Measurements from ENCODE around the gene RAB20.

RAB20 gene

DNA sequence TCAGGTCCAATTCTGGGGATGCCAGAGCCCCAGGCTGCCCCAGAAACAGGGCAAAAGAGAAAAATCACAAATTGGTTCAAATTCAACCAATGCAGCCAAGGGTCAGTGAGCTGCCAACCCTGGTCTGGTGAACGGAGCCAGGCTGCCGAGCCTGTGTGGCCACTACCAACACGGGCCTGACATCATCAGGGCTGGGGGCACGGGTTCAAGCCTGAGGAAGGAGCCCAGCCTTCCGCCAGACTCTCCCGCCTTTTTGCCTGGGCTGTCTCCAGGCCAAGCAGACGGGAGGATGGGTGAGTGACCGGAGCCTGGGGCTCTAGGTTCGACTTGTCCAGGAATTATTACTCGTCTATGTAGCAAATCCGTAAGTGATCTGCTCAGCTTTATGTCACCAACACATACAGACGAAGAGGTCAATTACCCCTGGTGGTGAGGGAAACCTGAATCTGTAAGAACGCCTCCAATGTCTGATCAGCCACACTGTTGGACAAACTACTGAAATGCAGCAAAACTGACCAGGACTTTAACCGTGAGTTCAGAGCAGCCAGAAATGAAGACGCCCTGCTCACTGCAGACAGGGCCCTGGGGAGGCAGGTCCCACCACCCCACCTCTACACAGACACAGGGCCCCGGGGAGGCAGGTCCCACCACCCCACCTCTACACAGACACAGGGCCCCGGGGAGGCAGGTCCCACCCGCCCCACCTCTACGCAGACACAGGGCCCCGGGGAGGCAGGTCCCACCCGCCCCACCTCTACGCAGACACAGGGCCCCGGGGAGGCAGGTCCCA, 31.8 kb downstream of the RAB20 start:
- DNase-seq (ENCODE audit: low spot score), result no peak

DNA sequence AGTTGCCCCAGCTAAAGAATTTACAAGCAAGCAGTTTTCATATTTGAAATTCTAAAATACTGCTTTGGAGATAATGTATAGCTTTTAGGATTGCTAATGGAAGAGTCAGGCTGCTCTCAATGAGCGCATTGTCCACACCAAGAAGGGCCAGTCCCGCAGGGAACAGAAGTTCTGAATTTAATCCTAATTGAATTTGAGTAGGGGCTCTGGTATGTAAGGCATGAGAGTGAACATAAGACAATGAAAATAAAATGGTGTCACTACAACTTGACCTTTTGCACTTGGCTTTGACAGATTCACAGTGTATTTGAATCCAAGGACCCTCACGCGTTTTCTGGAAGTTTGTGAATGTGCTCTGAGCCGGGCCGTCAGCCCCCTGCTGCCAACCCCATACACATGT, 32.6 kb downstream of the RAB20 start:
- no peak for DNase-seq (ENCODE audit: low spot score)

DNA sequence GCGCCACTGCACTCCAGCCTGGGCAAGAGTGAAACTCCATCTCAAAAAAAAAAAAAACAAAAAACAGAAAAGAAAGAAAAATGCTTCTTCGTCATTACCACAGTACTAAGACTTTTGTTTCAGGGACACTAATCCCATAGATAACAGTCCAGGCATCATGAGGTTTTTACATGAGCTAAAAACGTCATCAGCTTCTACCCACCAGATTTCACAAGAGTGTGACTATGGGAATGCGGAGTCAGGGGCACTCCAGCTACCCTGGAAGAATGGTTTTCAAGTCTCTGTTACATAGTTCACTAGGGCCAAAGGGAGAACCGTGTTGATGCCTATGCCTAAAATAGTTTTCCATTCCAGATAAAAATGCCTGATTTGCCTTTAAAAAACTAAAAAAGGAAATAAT, 33.2 kb downstream of the RAB20 start:
- no peak for DNase-seq (ENCODE audit: low spot score)

DNA sequence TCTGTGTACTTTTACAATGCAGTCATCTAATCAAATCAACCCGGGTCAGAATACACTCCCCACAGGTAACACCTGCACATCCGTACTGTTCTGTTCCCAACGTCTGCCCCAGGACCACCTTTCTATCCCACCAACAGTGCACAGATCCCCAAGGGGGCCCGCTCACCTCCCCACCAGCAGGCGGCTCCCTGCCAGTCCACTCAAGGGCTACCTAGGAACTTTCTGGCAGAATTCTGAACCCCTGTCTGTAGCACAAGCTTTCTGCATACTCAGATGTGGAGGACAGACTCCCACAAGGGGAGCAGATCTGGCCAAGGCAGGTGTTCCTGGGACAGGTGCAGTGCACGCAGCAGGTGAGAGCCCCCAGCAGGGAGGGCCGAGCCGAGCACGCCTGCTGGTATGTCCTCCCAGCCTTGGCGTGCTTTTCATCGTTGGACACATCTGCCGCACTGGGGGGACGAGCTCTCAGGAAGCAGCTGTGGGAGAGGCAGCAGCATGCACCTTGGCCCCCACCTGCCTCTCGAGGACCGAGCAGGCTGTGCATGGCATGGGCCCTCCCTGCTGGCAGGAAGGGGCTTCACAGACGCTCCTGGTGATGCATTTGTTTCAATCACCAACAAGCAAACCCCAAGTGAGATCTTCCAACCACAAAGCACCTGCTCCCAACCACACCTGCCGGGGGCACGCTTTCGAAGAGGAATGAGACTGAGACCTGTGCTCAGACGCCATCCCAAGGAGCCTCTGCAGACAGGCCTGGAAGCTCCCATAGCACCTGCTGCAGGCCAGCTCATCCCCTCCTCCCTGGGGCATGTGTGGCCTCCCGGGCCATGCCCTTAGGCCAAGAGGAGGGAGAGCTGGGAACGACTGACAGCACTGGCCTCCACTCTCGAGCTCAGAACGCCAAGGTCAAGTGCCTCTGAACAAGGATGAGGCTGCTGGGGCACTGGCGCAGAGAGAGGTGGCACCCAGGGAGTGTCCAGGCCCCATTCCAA, 35.9 kb downstream of the RAB20 start:
- no peak for DNase-seq (ENCODE audit: low spot score)

DNA sequence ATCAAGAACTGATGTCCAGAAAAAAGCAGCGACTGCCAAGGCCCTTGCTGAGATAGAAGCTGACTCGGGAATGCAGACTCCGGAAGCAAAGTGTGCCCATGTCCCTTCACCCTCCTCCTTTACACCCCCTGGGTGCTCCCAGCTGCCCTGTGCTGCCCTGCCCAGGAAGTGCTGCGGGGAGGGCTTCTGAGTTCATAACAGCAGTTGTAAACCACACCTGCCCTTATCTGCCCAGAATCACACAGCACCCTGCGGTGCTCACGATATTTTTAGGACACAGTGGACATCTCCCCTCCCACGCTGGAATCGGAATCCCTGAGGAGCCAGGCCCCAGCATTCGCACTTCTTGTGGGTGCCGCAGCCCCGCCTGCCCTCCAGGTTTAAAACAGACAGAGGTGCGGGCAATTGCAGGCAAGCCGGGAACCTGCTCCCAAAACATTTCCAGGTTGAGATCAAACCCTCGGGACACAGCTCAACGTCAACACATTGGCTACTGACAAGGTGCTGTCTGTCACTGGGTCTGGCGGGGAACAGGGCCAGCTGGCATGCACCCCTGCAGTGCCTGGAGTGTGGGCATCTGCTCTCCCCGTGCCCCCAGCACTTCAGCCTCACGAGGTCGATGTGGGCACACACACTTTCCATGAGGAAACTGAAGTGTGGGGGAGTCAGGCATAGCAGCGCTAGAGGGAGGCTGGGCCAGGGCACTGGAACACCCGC, 36.8 kb downstream of the RAB20 start:
- no peak for DNase-seq (ENCODE audit: low spot score)

DNA sequence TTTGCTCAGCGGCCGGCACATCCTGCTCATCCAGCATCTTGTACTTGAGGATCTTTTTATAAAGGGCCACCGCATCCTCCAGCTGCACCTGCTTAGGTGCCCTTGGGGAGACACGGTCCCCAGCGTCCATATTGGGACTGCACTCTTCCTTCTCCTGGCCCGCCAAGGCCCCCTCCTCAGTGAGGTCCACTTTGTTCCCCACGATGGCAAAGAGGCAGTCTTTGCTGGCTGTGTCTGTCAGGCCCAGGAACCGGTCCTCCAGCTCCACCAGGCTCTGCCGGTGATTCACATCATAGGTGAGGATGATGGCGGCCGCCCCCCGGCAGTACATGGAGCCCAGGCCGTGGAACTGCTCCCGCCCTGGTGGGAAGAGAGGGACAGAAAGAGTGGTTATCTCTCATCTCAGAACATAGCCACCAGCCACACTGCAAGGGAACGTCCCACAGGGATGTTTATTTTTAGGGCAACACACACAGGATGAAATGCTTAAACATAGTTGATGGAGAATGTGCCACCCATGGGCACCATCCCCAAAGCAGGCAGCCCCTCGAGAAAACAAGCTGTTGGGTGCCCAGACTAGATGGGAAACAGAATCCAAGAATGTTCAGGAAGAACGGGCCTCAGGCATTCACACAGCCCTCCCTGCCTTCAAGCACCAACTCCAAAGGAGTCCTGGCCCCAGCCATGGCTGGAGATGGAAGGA, 37.5 kb downstream of the RAB20 start:
- no peak for DNase-seq (ENCODE audit: low spot score)

DNA sequence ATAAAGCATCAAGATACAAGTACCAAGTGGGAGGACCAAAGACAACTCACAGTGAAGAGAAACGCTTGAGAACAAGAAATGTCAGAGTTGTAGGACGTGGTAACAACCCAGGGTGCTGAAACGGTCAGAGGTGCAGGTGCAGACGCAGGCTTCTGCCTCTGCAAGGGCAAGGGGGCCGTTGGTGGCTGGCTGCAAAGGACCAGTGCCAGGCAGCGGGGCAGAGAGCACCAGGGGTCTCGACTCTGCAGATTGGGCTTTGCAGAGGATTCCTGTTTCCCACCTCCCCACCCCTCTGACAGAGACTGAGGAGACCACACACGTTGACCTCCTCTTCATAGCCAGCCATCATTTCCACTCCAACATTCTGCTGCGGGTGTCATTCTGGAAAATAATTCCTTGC, 38.3 kb downstream of the RAB20 start:
- DNase-seq (ENCODE audit: low spot score), result no peak

DNA sequence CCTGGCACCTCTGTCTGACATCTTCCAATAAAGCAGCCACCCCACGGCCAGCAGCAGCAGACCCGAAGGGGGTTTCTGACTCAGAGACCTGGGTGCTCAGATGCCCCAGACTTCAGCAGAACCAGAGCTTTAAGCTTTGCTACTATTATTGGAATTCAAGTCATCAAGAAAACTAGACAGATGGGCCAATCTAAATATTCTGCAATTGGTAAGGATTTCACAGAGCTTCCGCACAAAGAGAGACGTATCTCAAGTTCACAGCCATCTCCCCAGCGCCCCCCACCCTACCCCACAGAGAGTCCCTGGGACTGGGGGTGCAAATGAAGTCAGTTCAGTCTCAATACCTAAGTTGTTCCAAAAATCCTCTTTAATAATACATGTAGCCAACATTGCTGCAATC, 38.8 kb downstream of the RAB20 start:
- DNase-seq (ENCODE audit: low spot score), result no peak

DNA sequence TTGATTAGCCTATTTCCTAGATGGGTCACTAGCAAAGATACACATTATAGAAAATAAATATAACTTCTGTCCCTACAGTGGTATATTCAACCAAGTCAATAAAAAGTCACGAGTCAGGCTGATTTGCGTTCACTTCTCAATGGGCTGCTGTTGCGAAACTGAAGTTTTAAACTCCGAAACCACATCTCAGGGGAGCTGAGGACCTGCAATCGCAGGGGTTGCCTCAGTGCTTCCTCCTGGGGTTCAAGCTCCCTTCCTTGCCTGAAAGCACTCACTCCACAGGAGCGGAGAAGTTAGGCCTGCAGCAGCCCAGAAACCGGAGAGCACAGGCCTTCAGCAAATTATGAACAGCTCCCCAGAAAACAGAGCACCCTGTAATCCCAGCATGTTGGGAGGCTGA, 39.6 kb downstream of the RAB20 start:
- no peak for DNase-seq (ENCODE audit: low spot score)

DNA sequence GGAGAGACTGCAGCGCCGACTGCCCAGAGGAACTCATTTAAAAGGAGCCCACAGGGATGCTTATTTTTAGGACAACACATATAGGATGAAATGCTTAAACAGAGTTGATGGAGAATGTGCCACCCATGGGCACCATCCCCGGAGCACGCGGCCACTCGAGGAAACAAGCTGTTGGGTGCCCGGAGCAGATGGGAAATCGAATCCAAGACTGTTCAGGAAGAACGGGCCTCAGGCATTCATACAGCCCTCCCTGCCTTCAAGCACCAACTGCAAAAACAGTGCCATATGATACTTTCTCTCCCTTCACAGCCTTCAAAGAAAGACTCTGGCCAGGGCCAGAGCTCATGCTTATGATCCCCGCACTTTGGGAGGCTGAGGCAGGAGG, 40.2 kb downstream of the RAB20 start:
- no peak for DNase-seq (ENCODE audit: low spot score)

DNA sequence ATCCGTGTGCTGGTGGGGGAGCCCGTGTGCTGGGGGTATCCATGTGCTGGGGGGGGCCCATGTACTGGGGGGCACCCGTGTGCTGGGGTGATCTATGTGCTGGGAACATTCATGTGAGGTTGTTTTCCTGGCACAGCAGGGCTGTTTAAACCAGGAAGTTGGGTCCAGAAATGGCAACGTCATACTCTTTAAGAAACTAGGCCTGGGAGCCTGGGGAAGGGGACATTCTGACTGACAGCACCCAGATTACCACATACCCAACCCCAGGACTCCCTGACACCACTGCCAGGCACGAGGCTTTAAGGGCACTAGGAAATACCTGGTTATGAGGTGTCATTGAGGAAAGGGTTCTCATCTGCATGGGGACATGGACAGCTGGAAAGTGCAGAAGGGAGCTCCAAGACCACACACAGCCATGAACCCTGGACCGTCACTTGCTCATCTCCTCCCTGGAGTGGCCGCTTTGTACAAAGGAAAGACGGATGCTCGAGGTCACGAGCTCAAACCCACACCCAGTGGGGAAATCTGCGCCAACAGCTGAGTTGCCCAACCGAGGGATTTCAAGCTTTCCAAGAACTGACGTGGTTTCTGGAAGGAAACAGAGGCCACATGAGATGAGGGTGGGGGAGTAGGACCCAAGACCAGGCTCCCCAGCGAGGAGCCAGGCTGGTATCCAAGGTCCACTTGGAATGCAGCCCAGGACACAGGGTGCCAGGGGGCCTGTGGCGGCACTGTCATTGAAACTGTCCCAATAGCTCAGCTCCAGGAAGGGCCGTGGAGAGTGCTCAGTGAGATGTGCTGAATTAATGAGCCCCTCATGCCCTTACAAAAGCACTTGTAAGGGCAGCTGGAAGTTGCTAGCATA, 40.9 kb downstream of the RAB20 start:
- peak; percentile 89 for DNase-seq (ENCODE audit: low spot score)

DNA sequence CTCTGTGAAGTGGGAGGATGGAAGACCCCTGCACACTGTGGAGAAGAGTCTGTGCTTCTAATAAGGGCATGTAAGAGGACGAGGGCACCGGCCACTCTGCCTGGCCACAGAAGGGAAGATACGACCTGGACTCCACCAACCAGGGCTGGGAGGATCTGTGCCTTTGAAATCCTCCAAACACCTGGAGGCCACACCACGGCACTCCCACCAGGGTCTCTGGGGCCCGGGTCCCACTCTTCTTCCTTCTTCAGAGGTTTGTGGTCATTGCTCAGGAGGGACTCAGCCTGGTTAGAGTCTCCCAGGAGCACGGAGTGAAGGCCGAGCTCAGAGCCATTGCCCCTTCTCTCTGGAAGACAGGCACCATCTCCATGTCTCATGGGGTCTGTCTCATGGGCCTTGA, 42.0 kb downstream of the RAB20 start:
- no peak for DNase-seq (ENCODE audit: low spot score)

DNA sequence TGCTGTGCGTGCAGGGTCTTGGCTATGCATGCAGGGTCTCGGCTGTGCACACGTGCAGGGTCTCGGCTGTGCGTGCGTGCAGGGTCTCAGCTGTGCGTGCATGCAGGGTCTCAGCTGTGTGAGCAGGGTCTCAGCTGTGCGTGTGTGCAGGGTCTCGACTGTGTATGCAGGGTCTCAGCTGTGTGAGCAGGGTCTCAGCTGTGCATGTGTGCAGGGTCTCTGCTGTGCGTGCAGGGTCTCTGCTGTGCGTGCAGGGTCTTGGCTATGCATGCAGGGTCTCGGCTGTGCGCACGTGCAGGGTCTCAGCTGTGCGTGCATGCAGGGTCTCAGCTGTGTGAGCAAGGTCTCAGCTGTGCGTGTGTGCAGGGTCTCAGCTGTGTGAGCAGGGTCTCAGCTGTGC, 42.5 kb downstream of the RAB20 start:
- no peak for DNase-seq (ENCODE audit: low spot score)

DNA sequence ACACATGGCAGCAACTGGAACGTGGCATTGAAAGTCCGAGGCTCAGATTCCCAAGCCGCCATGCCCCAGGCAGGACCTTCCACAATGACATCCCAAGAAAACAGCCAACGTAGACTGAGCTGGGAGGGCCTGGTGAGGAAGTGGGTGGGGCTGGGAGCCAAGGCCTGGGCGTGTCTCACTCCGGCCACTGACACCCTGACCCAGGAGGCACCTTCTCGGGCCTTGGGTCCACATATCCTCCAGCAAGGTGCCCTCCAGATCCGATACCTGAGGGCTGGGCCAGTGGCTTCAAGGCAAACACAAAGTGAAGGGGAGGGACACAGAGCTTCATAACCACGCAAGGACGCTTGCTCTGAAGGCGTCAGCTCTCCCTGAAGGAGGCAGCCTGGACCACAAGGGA, 43.0 kb downstream of the RAB20 start:
- no peak for DNase-seq (ENCODE audit: low spot score)

DNA sequence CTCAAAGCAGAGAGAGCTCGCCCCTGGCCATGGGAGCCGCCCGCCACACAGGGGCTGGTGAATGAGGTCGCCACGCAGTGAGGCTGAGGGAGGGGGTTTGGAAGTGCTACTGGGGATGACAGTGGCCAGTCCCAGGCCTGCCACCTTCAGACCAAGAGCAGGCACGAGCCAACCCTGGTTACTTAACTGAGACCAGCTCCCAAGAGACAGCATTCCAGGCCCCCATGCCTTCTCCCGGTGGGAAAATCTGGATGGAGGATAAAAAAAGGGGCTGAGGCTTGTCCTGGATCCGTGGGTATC, 43.3 kb downstream of the RAB20 start:
- no peak for DNase-seq (ENCODE audit: low spot score)

DNA sequence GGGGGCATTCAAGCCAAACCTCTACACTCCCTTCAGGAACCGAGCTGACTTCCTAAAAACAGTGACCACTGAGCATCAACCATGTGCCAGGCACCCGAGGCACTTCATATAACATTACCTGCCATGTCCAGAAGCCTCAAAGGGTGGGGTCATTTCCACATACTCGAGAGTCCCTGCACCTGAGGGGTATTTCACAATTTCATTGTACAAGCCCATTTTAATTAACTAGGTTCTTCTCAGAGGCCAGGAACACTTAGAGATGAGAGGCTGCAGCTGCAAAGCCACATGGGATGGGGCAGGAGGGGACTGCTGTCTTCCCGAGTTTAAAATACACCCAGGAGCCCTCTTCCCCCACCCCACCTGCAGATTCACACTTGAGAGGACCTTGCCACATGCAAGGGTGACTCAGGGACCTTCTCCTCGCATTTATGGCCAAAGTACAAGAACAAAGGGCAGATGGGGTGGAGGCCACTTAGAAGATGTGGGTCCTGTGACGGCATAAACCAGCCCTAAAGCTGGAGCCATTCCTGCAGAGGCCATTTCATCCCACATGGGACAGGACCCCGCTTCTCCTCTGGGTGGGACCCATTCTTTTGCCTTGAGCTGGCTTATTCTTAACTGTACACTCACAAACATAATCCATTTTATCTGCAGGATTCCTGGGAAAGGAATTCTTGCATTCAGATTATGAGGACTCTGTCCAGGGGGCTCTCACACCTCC, 43.9 kb downstream of the RAB20 start:
- DNase-seq (ENCODE audit: low spot score), result no peak

DNA sequence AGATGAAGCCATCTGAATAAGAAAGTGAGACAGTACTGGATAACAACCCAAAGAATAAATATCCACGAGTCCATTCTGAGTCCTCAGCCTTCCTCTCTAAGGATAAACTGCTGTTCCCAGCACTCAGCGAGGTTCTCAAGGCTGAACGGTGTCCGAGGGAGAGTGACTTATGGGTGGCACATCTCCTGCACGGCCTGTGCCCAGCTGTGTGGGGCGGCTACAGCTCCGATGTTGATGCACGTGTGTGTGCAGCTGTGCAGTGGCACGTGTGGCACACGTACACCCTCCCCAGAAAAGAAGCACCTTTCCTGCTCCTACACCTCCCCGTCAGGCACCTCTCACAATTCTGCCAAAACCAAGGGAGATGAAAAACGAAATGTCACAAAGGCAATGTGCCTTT, 45.0 kb downstream of the RAB20 start:
- no peak for DNase-seq (ENCODE audit: low spot score)

DNA sequence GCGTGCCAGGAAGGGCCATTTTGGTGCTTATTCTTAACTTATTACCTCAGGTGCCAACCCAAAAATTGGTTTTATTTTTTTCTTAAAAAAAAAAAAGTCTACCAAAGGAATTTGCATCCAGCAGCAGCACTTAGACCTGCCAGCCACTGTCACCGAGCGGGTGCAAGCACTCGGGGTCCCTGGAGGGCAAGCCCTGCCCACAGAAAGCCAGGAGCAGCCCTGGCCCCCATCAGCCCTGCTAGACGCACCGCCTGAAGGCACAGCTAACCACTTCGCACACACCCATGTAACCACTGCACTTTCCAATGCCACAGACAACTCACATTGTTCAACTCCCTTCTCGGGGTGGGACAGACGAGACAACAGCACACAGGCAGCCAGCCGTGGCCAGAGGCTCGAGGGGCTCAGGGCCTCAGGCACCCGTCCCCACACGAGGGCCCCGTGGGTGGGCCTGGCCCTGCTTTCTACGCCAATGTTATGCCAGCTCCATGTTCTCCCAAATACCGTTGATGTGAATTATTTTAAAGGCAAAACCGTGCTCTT, 49.3 kb downstream of the RAB20 start:
- DNase-seq (ENCODE audit: low spot score), result no peak

DNA sequence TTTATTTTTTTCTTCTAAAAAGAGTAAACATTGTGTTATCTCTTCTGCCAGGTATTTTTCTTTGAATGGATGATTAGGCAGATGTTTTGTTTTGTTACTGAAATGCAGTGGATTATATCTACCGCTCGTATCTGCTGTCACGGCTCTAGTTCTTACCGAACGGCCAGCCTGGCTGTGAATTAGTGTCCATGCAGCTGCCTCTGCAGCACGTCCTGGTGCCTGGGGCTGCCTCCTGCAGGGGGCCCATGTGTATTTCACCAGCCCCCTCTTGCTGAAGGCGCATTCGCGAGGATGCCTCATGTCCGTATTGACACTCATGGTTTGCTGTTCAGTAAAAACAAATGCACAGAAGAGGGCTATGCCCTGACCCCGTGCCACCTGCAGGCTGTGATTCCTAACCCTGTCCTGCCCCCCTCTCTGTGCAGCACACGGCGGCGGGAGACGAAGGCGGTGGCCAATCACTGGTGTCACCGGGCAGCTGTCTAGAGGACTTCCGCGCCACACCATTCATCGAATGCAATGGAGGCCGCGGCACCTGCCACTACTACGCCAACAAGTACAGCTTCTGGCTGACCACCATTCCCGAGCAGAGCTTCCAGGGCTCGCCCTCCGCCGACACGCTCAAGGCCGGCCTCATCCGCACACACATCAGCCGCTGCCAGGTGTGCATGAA, 49.9 kb downstream of the RAB20 start:
- no peak for DNase-seq (ENCODE audit: low spot score)

Data from AG20443 (cell line).